Measurements from ENCODE around the gene PRX. TPM values are rescaled to one million over a fixed set of nuclear protein-coding genes. Genes with fewer than 3 reads are reported as not detected.
A peak's percentile ranks its signal among the peaks of the same experiment; 100 is the strongest.
"Not testable (repeated sequence)": the region's sequence is repeated elsewhere in the genome, so short reads cannot be mapped to it uniquely, and the experiment has no call there.

PRX gene
- total RNA-seq, 1 experiment from 2014 or later: 1.5 TPM

- no peak for DNase-seq (ENCODE audit: low spot score)
Measured at GRCh38 chr19:40389404-40390083, 23.6 kb downstream of the PRX start.

DNA sequence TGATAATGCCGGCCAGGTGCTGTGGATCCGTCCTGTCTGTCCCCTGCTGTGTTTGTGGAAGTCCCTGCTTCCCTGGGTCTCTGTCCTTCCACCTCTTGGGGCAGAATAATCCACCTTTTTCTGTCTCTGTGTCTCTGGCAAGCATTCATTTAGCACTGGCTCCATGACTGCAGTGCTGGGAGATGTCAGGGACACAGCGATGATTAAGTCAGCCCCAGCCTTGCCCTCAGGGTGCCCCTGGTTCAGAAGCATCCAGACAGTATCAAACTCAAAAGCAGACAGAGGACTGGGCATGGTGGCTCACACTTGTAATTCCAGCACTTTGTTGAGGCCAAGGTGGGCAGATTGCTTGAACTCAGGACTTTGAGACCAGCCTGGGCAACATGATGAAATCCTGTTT is 24.7 kb downstream of the PRX start:
- DNase-seq (ENCODE audit: low spot score): no peak

- no peak for DNase-seq (ENCODE audit: low spot score)
Measured at GRCh38 chr19:40387155-40387554, 26.0 kb downstream of the PRX start.

DNA sequence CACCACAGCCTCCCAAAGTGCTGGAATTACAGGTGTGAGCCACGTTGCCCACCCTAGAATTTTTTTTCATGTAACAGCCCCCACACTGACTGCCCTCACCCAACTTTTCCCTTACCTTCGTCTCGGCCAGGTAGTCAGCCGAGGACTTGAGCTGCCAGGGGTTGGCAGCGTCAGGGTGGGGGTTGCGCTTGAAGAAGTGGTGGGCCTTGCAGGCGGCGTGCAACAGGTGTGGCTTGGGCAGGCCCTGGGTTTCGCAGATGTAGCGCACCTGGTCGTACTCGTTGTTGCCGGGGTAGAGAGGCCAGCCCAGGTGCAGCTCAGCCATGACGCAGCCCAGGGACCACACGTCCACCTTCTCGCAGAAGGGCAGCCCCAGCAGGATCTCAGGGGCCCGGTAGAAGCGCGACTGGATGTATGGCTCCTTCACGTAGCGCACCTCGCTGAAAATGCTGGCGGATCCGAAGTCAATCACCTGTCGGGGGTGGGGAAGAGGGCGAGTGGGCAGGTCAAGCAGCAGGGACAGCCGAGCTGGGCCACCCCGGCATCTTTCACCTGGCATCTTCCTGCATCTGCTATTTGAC is 29.4 kb downstream of the PRX start:
- DNase-seq (ENCODE audit: low spot score): no peak

DNA sequence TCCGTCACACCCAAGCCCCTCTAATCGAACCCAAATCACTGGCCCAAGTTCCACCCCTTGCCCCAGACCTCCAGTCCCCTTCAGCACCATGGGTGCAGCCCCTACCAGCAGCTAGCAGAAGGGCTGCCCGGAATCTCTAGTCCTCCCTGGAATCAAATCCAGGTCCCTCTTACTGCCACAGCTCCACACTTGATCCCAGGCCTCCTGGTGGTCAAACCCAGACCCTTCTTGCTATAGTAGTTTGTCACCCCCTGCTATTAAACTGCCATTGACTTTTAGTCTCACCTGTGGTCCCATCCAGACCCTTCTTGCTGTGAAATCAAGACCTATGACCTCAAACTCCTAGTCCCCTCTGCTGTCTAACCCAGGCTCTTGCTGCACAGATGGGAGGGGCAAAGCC is 31.9 kb downstream of the PRX start:
- no peak for DNase-seq (ENCODE audit: low spot score)

DNA sequence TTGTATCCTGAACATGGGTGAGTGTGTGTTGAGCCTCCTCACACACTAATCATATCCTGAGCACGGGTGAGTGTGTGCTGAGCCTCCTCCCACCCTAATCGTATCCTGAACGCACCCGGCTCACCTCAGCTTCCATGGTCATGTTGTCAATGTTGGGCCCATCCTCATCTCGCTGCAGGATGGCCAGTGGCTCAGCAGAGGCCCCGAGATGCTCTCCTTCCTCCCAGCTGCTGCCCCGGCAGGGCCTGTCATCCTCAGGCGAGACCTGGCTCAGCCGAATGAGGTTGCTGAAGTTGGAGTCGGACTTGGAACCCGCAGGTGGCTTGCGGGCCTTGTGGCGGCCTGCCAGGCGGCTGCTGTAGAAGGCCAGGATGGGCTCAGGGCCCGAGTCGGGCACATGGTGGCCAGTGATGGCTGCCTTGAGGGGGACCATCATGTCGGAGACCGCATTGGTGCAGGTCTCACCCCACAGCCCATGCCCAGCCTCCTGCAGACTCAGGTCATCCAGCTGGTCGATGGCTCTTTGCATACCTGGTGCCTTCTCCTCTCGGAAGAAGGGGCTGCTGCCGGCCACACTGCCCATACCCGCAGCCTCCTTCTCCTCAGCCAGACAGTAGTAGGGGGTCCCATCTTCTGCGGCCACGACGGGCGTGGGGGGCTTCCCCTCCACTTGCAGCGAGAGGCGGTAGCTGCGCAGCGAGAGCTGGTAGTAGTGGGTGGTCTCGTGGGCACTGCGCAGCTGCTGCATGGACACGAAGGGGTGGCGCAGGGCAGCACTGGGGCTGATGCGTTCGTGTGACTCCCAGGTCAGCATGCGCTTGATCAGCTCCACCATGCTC is 32.8 kb downstream of the PRX start:
- DNase-seq (ENCODE audit: low spot score): no peak

- DNase-seq (ENCODE audit: low spot score): no peak
Measured at GRCh38 chr19:40379446-40380198, 33.6 kb downstream of the PRX start.

DNA sequence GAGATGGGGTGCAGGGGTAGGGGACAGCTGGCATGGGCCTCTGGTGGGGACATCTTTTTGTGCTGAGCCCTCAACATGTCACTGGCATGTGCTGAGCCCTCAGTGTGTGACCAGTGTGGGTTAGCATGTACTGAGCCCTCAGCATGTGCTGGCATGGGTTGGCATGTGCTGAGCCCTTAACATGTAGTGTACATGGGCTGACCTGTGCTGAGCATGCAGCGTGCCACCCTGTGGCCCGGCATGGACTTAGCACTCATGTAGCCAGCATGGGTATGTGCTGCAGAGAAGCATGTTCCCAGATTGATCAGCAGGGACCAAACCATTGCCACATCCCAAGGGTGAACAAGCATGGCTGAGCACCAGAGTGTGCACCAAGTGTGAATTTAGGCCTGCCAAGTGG is 34.7 kb downstream of the PRX start:
- no peak for DNase-seq (ENCODE audit: low spot score)

GRCh38 chr19:40377876-40378385 is 35.2 kb downstream of the PRX start:
- no peak for DNase-seq (ENCODE audit: low spot score)

GRCh38 chr19:40376286-40376862 is 36.8 kb downstream of the PRX start:
- DNase-seq (ENCODE audit: low spot score): no peak

- DNase-seq (ENCODE audit: low spot score): no peak
Measured at GRCh38 chr19:40374084-40374483, 39.1 kb downstream of the PRX start.

DNA sequence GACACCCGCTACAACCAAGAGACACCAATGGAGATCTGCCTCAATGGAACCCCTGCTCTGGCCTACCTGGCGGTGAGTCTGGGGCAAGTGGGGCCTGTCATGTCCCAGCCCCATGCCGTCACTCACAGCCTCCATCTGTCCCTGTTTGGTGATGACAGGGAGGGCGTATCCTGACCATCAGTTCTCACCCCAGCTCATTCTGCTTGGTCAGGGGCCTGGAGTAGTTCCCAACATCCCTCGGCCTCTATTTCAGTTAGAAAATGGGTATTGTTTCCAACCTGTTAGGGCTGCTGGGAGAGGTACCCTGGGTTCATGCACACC is 41.4 kb downstream of the PRX start:
- DNase-seq (ENCODE audit: low spot score): no peak

DNA sequence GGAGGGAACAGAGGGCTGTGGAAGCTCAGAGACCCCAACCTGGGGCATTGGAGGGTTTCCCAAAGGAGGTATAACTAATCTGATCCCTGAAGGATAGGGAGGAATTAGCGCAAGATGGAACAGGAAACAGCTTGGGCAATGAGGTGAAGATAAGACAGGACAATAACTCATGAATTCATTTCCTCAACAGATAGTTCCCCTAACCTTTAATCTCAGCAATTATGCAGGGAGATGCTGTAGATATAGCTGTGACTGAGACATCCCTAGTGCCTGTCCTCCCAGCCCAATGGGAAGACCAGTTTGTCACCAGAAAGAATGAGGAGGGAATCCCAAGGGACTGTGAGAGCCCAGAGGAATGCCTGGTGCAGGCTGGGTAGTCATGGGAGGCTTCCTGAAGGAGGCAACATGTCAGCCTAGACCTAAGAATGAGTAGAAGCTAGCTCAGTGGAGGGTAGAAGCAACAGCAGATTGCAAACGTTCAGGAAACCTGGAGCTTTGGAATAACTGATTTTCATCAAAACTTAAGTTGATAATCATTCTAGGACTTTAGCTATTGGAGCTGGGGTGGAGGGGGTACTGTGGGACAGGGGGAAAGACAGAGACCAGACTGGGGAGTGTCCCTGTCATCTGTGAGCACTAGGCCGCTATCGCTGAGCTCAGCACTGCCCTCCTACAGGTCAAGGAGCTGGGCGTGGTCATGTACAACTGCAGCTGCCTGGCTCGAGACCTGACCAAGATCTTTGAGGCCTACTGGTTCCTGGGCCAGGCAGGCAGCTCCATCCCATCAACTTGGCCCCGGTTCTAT is 42.0 kb downstream of the PRX start:
- DNase-seq (ENCODE audit: low spot score): no peak

GRCh38 chr19:40370253-40370652 is 42.9 kb downstream of the PRX start:
- not testable (repeated sequence) for DNase-seq (ENCODE audit: low spot score)

DNA sequence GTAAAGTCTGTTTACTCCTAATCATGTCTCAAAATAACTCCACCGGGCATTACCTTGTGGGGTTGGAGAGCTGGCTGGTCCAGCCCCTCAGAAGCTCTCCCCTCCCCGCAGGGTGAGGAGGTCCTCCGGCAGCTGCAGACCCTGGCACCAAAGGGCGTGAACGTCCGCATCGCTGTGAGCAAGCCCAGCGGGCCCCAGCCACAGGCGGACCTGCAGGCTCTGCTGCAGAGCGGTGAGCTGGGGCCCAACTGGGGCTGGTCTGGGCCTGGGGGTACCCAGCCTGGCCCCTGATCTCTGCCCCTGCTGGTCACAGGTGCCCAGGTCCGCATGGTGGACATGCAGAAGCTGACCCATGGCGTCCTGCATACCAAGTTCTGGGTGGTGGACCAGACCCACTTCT is 43.4 kb downstream of the PRX start:
- no peak for DNase-seq (ENCODE audit: low spot score)

- DNase-seq (ENCODE audit: low spot score): no peak
Measured at GRCh38 chr19:40367577-40368434, 45.4 kb downstream of the PRX start.

GRCh38 chr19:40366697-40367561 is 46.2 kb downstream of the PRX start:
- no peak for DNase-seq (ENCODE audit: low spot score)

DNA sequence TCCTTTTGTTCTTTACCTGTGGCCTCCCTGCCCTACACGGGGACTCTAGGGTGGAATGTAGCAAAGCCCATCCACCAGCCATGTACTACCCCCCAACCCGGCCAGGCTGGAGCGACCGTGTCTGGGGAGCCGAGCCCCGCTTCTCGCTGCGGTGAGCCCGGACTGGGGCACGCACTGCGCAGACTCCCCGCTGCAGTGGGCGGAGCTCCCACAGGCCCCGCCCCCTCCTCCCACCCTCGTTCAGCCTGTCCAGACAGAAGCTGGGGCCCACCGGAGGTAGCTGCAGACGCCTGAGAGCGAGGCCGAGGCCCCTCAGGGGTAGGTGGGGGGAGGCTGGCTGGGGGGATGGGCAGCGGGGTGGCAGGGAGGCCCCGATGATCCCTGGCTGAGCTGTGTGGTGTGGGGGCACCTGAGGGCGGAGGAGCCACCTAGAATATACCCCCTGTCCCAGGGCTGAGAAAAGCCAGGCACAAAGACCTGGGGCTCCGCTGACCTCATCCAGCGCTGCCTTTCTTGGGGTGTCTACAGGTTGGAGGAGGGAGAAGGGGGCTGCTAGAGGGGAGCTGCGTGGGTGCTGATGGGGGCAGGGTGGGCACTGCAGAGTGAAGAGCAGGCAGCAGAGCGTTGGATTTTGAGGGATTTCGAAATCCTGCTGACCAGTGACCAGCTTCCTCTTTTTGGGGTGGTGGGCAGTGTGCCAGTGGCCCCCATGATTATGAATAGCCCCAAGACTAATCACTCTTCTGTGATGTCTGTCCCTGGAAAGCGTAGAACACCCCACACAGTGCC is 47.4 kb downstream of the PRX start:
- DNase-seq (ENCODE audit: low spot score): peak; percentile 61

Data from A172 (cell line).